K562 (cell line): ENCODE measurements around the gene ZKSCAN3. TPM values are rescaled to one million over a fixed set of nuclear protein-coding genes. Genes with fewer than 3 reads are reported as not detected.

Experiments used
- ARID3B ChIP-seq: fragments of 250-450 bp; sonication (Bioruptor Pico); IDR thresholded peaks from 2 replicates; pipeline ENCODE4 v1.4.0; 2020; ENCODE audit warnings: borderline replicate concordance
- BRD9 ChIP-seq: fragments of 450-650 bp; IDR thresholded peaks from 2 replicates; pipeline ENCODE4 v1.6.1; 2018; ENCODE audit warnings: low read depth; ENCODE audit not compliant: partially characterized antibody
- CTBP1 ChIP-seq: fragments of 450-650 bp; IDR thresholded peaks from 2 replicates; pipeline ENCODE4 v1.6.1; 2016; ENCODE audit warnings: borderline replicate concordance
- PHF20 ChIP-seq: fragments of 450-650 bp; IDR thresholded peaks from 2 replicates; pipeline ENCODE4 v1.6.1; 2018; ENCODE audit not compliant: partially characterized antibody
- RBM25 ChIP-seq: fragments of 200-400 bp; formaldehyde crosslinking; IDR thresholded peaks from 2 replicates; pipeline ENCODE4 v1.6.1; 2018; ENCODE audit warnings: low read length, low read depth, moderate library complexity; ENCODE audit not compliant: severe bottlenecking
- RUNX1 ChIP-seq: sonication (generic); IDR thresholded peaks from 2 replicates; pipeline ENCODE4 v1.6.1; 2016; ENCODE audit warnings: antibody characterized with exemption, low read depth
- SNIP1 ChIP-seq: fragments of 450-650 bp; IDR thresholded peaks from 2 replicates; pipeline ENCODE4 v1.7.1; 2017; ENCODE audit warnings: low read depth, mild to moderate bottlenecking
- THRB ChIP-seq: fragments of 450-650 bp; formaldehyde crosslinking; conservative IDR thresholded peaks from 2 replicates; pipeline ENCODE4 v1.4.0; 2022; ENCODE audit warnings: mild to moderate bottlenecking, missing genetic modification characterization
- U2AF2 ChIP-seq: fragments of 200-400 bp; formaldehyde crosslinking; optimal IDR thresholded peaks from 2 replicates; pipeline ENCODE3; 2017; ENCODE audit warnings: low read depth, mild to moderate bottlenecking, low read length
- ZNF133 ChIP-seq: fragments of 250-450 bp; sonication (Bioruptor Pico); IDR thresholded peaks from 2 replicates; pipeline ENCODE4 v1.4.0; 2020; ENCODE audit warnings: mild to moderate bottlenecking
- ZNF232 ChIP-seq: sonication (generic); formaldehyde crosslinking; IDR thresholded peaks from 2 replicates; pipeline ENCODE4 v1.8.0; 2022; ENCODE audit warnings: mild to moderate bottlenecking, missing genetic modification reagents
- polyA plus RNA-seq, 8 experiments: library from polyadenylated mRNA; depleted of rRNA in 4 of 8; stranded (reverse) in 5 of 8; unstranded in 3 of 8; fragments of >200 nt; fragmentation: Nextera tagmentation in 2 of 8; fragmentation: Illumina TruSeq in 1 of 8; extraction: Ambion mirVana in 2 of 8; extraction: Trizol in 1 of 8; gene quantifications; 2 replicates each; pipeline versions ENCODE4 v1.2.1 to v1.2.3, GENCODE V29; 2011 to 2014; ENCODE audit warnings: inconsistent platforms in 1 of 8, missing spikeins in 1 of 8
- total RNA-seq, 7 experiments: library from RNA; depleted of rRNA in 6 of 7; stranded (reverse); fragments of >200 nt in 6 of 7; fragmentation: Illumina TruSeq in 2 of 7; extraction: Trizol in 2 of 7; gene quantifications; 2 replicates each; pipeline versions ENCODE4 v1.2.1 to v1.2.3, GENCODE V29; 2011 to 2021; ENCODE audit warnings: low replicate concordance in 1 of 7
- TF ChIP-seq, protein P1 (sequence below): sonication (generic); formaldehyde crosslinking; IDR thresholded peaks from 2 replicates; pipeline ENCODE4 v1.8.0; 2023; ENCODE audit warnings: mild to moderate bottlenecking, missing genetic modification reagents
- TF ChIP-seq, protein P2 (sequence below): fragments of 250-450 bp; sonication (Bioruptor Pico); IDR thresholded peaks from 2 replicates; pipeline ENCODE4 v1.4.0; 2020; ENCODE audit warnings: mild to moderate bottlenecking, moderate library complexity
- TF ChIP-seq, protein P3 (sequence below): sonication (generic); formaldehyde crosslinking; IDR thresholded peaks from 2 replicates; pipeline ENCODE4 v1.8.0; 2022; ENCODE audit warnings: mild to moderate bottlenecking, missing genetic modification reagents

The ZKSCAN3 gene
- total and polyA plus RNA-seq, 9 of the 15 experiments (the other 6 are each of a cell fraction or from before 2014, with no cell fraction given), result 3.0 to 12.4 (median 10.2) TPM

GRCh38 chr6:28399350-28400121 lies 49.8 kb downstream of the ZKSCAN3 start, which contains the start of gene ZSCAN12 (continued):
- TF ChIP-seq THRB, result no peak
- TF ChIP-seq BRD9, result no peak
- TF ChIP-seq ZNF232 (CRISPR knock-in tag), result peak; percentile 60; the same call in 1 of the 2 replicates
- no peak for TF ChIP-seq U2AF2
- TF ChIP-seq ZNF133 (CRISPR knock-in tag), result no peak
- peak; percentile 94 for TF ChIP-seq SNIP1
- TF ChIP-seq, protein P1, sequence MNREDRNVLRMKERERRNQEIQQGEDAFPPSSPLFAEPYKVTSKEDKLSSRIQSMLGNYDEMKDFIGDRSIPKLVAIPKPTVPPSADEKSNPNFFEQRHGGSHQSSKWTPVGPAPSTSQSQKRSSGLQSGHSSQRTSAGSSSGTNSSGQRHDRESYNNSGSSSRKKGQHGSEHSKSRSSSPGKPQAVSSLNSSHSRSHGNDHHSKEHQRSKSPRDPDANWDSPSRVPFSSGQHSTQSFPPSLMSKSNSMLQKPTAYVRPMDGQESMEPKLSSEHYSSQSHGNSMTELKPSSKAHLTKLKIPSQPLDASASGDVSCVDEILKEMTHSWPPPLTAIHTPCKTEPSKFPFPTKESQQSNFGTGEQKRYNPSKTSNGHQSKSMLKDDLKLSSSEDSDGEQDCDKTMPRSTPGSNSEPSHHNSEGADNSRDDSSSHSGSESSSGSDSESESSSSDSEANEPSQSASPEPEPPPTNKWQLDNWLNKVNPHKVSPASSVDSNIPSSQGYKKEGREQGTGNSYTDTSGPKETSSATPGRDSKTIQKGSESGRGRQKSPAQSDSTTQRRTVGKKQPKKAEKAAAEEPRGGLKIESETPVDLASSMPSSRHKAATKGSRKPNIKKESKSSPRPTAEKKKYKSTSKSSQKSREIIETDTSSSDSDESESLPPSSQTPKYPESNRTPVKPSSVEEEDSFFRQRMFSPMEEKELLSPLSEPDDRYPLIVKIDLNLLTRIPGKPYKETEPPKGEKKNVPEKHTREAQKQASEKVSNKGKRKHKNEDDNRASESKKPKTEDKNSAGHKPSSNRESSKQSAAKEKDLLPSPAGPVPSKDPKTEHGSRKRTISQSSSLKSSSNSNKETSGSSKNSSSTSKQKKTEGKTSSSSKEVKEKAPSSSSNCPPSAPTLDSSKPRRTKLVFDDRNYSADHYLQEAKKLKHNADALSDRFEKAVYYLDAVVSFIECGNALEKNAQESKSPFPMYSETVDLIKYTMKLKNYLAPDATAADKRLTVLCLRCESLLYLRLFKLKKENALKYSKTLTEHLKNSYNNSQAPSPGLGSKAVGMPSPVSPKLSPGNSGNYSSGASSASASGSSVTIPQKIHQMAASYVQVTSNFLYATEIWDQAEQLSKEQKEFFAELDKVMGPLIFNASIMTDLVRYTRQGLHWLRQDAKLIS (CRISPR knock-in tag), result peak; percentile 89
- TF ChIP-seq, protein P2, sequence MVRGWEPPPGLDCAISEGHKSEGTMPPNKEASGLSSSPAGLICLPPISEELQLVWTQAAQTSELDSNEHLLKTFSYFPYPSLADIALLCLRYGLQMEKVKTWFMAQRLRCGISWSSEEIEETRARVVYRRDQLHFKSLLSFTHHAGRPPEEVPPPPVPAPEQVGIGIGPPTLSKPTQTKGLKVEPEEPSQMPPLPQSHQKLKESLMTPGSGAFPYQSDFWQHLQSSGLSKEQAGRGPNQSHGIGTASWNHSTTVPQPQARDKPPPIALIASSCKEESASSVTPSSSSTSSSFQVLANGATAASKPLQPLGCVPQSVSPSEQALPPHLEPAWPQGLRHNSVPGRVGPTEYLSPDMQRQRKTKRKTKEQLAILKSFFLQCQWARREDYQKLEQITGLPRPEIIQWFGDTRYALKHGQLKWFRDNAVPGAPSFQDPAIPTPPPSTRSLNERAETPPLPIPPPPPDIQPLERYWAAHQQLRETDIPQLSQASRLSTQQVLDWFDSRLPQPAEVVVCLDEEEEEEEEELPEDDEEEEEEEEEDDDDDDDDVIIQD (CRISPR knock-in tag), result 0 out of 2 replicates have a peak, but pooled peaks have one; percentile 8
- peak; percentile 96 for TF ChIP-seq CTBP1
- peak; percentile 96 for TF ChIP-seq PHF20
- no peak for TF ChIP-seq RUNX1
- no peak for TF ChIP-seq RBM25
- TF ChIP-seq, protein P3, sequence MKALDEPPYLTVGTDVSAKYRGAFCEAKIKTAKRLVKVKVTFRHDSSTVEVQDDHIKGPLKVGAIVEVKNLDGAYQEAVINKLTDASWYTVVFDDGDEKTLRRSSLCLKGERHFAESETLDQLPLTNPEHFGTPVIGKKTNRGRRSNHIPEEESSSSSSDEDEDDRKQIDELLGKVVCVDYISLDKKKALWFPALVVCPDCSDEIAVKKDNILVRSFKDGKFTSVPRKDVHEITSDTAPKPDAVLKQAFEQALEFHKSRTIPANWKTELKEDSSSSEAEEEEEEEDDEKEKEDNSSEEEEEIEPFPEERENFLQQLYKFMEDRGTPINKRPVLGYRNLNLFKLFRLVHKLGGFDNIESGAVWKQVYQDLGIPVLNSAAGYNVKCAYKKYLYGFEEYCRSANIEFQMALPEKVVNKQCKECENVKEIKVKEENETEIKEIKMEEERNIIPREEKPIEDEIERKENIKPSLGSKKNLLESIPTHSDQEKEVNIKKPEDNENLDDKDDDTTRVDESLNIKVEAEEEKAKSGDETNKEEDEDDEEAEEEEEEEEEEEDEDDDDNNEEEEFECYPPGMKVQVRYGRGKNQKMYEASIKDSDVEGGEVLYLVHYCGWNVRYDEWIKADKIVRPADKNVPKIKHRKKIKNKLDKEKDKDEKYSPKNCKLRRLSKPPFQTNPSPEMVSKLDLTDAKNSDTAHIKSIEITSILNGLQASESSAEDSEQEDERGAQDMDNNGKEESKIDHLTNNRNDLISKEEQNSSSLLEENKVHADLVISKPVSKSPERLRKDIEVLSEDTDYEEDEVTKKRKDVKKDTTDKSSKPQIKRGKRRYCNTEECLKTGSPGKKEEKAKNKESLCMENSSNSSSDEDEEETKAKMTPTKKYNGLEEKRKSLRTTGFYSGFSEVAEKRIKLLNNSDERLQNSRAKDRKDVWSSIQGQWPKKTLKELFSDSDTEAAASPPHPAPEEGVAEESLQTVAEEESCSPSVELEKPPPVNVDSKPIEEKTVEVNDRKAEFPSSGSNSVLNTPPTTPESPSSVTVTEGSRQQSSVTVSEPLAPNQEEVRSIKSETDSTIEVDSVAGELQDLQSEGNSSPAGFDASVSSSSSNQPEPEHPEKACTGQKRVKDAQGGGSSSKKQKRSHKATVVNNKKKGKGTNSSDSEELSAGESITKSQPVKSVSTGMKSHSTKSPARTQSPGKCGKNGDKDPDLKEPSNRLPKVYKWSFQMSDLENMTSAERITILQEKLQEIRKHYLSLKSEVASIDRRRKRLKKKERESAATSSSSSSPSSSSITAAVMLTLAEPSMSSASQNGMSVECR (CRISPR knock-in tag), result peak; percentile 69; the same call in 1 of the 2 replicates
- no peak for TF ChIP-seq ARID3B (CRISPR knock-in tag)
